ENCODE results near the gene ATP2A2.

- TF ChIP-seq CTCF (IDR thresholded peaks at IDR 0.05) (no peak), POLR2A (IDR thresholded peaks at IDR 0.05) (no peak)
Measured at GRCh38 chr12:110284597-110284996, 3.5 kb downstream of the ATP2A2 start.
